ENCODE measurements around the gene CADM1. TPM values are rescaled to one million over a fixed set of nuclear protein-coding genes. Genes with fewer than 3 reads are reported as not detected.

The CADM1 gene
- total RNA-seq, 1 donor from 2014 or later: 35.0 TPM

DNA sequence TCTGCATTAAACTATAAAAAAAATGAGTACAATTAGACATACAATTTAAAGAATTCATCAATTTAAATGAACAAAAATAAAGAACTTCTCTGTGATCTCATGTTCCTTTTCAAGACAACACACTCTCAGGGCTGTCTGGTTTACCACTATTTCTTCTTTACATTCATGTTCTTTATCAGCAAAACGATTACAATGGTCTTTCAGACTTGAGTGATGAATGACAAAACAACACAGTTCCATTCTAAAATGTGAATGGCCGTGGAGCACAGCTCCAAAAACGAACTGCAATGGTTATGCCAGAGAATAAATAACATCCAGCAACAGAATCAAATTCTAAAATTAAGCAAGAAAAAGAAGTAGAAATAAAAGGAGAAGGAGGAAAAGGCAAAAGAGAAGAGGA is 113.1 kb downstream of the CADM1 start:
- no peaks in the 10 kb centered on the region for H3K4me1 ChIP-seq (ENCODE audit: control insufficient read depth in 3 of 3, insufficient read depth in 3 of 3, low read length in 3 of 3)
- H3K4me3 ChIP-seq (ENCODE audit: low read length in 3 of 3): no peak overlapping the region
- no peaks in the 10 kb centered on the region for H3K27me3 ChIP-seq (ENCODE audit: control insufficient read depth in 3 of 3, insufficient read depth in 3 of 3, low read length in 3 of 3)
- H3K9ac ChIP-seq (ENCODE audit: low read depth in 1 of 3, low read length in 3 of 3): no peak overlapping the region
- H3K36me3 ChIP-seq (ENCODE audit: control insufficient read depth in 3 of 3, insufficient read depth in 3 of 3, low read length in 3 of 3): no peaks in the 10 kb centered on the region
- no peaks in the 10 kb centered on the region for H3K9me3 ChIP-seq (ENCODE audit: control insufficient read depth in 3 of 3, low read length in 3 of 3)
- H3K27ac ChIP-seq (ENCODE audit: low read depth, low read length): no peak overlapping the region

DNA sequence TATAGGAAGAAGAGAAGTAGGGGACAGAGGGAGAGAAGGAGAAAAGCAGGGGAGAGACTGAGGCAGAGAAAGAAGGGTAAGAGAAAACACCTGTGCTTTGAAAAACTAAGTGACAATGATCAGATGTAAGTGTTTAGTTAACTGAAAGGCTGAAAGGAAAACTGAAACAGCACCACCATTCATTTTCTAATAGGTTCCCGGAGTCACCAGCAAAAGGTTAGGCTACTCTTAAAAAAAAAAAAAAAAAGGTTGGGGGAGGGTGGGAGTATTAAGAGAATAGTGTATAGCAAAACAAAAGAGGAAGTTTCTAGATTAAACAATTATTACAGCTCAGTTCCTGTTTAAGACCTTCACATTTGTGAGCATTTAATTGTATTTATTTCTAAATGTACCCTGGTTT is 113.8 kb downstream of the CADM1 start:
- H3K27me3 ChIP-seq (ENCODE audit: control insufficient read depth in 3 of 3, insufficient read depth in 3 of 3, low read length in 3 of 3): no peaks in the 10 kb centered on the region
- H3K9me3 ChIP-seq (ENCODE audit: control insufficient read depth in 3 of 3, low read length in 3 of 3): no peaks in the 10 kb centered on the region
- no peaks in the 10 kb centered on the region for H3K4me1 ChIP-seq (ENCODE audit: control insufficient read depth in 3 of 3, insufficient read depth in 3 of 3, low read length in 3 of 3)
- H3K27ac ChIP-seq (ENCODE audit: low read depth, low read length): no peak overlapping the region
- H3K9ac ChIP-seq (ENCODE audit: low read depth in 1 of 3, low read length in 3 of 3): no peak overlapping the region
- no peak overlapping the region for H3K4me3 ChIP-seq (ENCODE audit: low read length in 3 of 3)
- no peaks in the 10 kb centered on the region for H3K36me3 ChIP-seq (ENCODE audit: control insufficient read depth in 3 of 3, insufficient read depth in 3 of 3, low read length in 3 of 3)

DNA sequence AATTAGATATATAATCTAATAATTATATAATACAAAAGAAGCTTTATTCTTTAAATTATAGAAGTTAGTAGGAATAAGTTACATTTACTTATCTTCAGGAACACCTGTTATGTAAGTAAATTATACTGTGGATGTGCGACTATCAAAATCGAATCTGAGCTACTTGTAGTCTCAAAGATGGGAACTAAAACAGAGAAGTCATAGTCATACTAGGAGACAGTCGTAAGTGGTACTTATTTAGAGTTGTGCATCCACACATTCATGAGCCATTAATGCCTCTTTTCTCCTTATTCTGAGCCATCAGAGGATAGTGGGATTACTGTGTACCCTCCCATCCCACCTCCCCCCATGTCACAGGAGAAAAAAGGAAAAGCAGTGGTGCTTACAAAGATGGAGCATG is 114.4 kb downstream of the CADM1 start:
- no peak overlapping the region for H3K4me3 ChIP-seq (ENCODE audit: low read length in 3 of 3)
- no peaks in the 10 kb centered on the region for H3K27me3 ChIP-seq (ENCODE audit: control insufficient read depth in 3 of 3, insufficient read depth in 3 of 3, low read length in 3 of 3)
- H3K36me3 ChIP-seq (ENCODE audit: control insufficient read depth in 3 of 3, insufficient read depth in 3 of 3, low read length in 3 of 3): no peaks in the 10 kb centered on the region
- no peak overlapping the region for H3K27ac ChIP-seq (ENCODE audit: low read depth, low read length)
- no peaks in the 10 kb centered on the region for H3K9me3 ChIP-seq (ENCODE audit: control insufficient read depth in 3 of 3, low read length in 3 of 3)
- H3K4me1 ChIP-seq (ENCODE audit: control insufficient read depth in 3 of 3, insufficient read depth in 3 of 3, low read length in 3 of 3): no peaks in the 10 kb centered on the region
- H3K9ac ChIP-seq (ENCODE audit: low read depth in 1 of 3, low read length in 3 of 3): no peak overlapping the region

DNA sequence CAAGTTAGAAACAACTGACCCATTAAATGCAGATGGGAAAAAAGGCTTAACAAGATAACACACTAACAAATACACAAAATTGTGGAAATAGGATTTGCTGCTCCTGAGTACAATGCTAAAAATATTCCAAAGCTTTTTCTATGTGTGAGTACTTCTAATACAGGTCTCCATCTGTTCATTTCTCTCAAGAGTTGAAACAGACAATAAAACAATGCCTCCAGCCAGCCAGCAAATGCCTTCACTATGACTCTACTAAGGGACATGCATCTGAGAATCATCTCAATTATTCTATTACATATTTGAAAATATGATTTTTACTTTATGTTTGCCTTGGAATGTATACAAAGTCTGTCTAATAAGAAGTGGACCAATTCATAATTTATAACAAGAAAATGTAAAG is 119.0 kb downstream of the CADM1 start:
- no peaks in the 10 kb centered on the region for H3K36me3 ChIP-seq (ENCODE audit: control insufficient read depth in 3 of 3, insufficient read depth in 3 of 3, low read length in 3 of 3)
- H3K4me1 ChIP-seq (ENCODE audit: control insufficient read depth in 3 of 3, insufficient read depth in 3 of 3, low read length in 3 of 3): no peaks in the 10 kb centered on the region
- H3K4me3 ChIP-seq (ENCODE audit: low read length in 3 of 3): no peak overlapping the region
- no peak overlapping the region for H3K9ac ChIP-seq (ENCODE audit: low read depth in 1 of 3, low read length in 3 of 3)
- H3K27me3 ChIP-seq (ENCODE audit: control insufficient read depth in 3 of 3, insufficient read depth in 3 of 3, low read length in 3 of 3): no peaks in the 10 kb centered on the region
- no peak overlapping the region for H3K27ac ChIP-seq (ENCODE audit: low read depth, low read length)
- no peaks in the 10 kb centered on the region for H3K9me3 ChIP-seq (ENCODE audit: control insufficient read depth in 3 of 3, low read length in 3 of 3)

DNA sequence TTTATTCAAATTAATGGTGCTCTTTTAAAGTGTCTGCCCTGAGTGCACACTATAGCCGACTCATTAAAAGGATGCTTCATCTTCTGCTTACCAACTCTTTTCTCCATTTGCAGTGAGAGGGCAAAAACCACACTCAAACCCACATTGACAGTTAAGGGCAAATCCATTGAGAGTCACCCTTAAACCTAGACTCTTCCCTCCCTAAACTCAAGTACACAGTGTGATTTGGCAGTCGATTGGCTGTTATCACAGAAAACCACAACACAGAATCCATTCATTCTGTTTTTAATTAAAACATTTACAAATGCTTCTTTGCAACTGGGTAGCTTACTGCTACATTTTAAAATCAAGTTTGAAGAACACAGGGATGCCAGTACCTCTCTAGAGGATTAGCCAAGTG is 120.0 kb downstream of the CADM1 start:
- H3K9me3 ChIP-seq (ENCODE audit: control insufficient read depth in 3 of 3, low read length in 3 of 3): no peaks in the 10 kb centered on the region
- no peak overlapping the region for H3K9ac ChIP-seq (ENCODE audit: low read depth in 1 of 3, low read length in 3 of 3)
- no peaks in the 10 kb centered on the region for H3K4me1 ChIP-seq (ENCODE audit: control insufficient read depth in 3 of 3, insufficient read depth in 3 of 3, low read length in 3 of 3)
- no peak overlapping the region for H3K27ac ChIP-seq (ENCODE audit: low read depth, low read length)
- no peaks in the 10 kb centered on the region for H3K27me3 ChIP-seq (ENCODE audit: control insufficient read depth in 3 of 3, insufficient read depth in 3 of 3, low read length in 3 of 3)
- H3K36me3 ChIP-seq (ENCODE audit: control insufficient read depth in 3 of 3, insufficient read depth in 3 of 3, low read length in 3 of 3): no peaks in the 10 kb centered on the region
- no peak overlapping the region for H3K4me3 ChIP-seq (ENCODE audit: low read length in 3 of 3)

DNA sequence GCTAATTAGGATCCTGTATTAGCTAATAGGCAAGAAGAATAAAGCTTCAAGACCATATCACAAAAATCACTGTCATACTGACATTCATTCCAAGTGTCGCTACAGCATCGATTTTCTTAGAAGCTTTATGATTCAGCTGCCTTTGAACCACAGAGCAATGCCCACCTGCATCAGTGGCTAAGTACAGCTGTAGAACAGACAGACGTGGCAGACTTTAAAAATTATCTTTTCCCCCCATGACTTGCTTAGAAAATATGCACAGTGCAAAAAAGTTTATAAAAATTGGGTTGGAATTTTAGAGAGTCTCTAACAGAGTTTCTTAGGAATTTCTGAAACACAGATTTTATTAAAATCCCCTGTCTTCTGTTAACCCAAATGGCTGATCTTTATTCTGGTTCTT is 120.8 kb downstream of the CADM1 start:
- Histone ChIP-seq H3K36me3 (ENCODE audit: control insufficient read depth in 3 of 3, insufficient read depth in 3 of 3, low read length in 3 of 3) (no peaks in the 10 kb centered on the region), H3K27ac (ENCODE audit: low read depth, low read length) (no peak overlapping the region), H3K27me3 (ENCODE audit: control insufficient read depth in 3 of 3, insufficient read depth in 3 of 3, low read length in 3 of 3) (no peaks in the 10 kb centered on the region), H3K4me1 (ENCODE audit: control insufficient read depth in 3 of 3, insufficient read depth in 3 of 3, low read length in 3 of 3) (no peaks in the 10 kb centered on the region), H3K4me3 (ENCODE audit: low read length in 3 of 3) (no peak overlapping the region), H3K9ac (ENCODE audit: low read depth in 1 of 3, low read length in 3 of 3) (no peak overlapping the region), H3K9me3 (ENCODE audit: control insufficient read depth in 3 of 3, low read length in 3 of 3) (no peaks in the 10 kb centered on the region)

DNA sequence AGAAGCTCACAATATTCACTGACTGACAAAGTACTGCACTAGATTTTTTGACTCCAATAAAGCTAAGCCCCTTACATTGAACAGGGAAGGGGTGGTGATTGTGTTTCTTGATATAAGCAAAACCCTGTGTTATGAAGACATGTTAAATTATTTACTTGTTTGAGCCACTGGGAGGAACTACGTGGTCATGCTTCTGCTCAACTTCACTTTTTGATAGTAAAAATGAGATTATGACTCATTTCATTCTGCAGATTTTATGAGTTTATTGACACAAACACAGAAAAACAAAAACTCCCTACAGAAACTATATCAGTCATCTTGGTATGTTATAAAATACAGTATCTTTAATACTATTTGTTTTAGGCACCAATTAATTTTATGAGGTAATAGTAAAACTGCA is 124.7 kb downstream of the CADM1 start:
- Histone ChIP-seq H3K9me3 (ENCODE audit: control insufficient read depth in 3 of 3, low read length in 3 of 3) (no peaks in the 10 kb centered on the region), H3K27ac (ENCODE audit: low read depth, low read length) (no peak overlapping the region), H3K9ac (ENCODE audit: low read depth in 1 of 3, low read length in 3 of 3) (no peak overlapping the region), H3K4me1 (ENCODE audit: control insufficient read depth in 3 of 3, insufficient read depth in 3 of 3, low read length in 3 of 3) (no peaks in the 10 kb centered on the region), H3K27me3 (ENCODE audit: control insufficient read depth in 3 of 3, insufficient read depth in 3 of 3, low read length in 3 of 3) (no peaks in the 10 kb centered on the region), H3K4me3 (ENCODE audit: low read length in 3 of 3) (no peak overlapping the region), H3K36me3 (ENCODE audit: control insufficient read depth in 3 of 3, insufficient read depth in 3 of 3, low read length in 3 of 3) (no peaks in the 10 kb centered on the region)

DNA sequence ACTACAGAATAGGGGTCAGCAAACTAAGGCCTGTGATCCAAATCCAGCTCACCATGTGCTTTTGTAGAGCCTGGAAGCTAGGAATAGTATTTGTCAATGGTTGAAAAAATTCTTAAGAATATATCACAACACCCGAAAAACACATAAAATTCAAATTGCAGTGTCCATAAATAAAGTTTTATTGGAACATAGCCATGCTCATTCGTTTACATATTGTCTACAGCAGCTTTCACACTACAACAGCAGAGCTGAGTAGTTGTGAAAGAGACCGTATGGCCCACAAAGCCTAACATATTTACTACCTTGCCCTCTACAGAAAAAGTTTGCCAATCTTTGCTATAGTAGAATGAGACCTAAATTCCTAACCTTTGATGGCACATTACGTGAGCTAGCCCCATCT is 125.7 kb downstream of the CADM1 start:
- Histone ChIP-seq H3K27me3 (ENCODE audit: control insufficient read depth in 3 of 3, insufficient read depth in 3 of 3, low read length in 3 of 3) (no peaks in the 10 kb centered on the region), H3K27ac (ENCODE audit: low read depth, low read length) (no peak overlapping the region), H3K9ac (ENCODE audit: low read depth in 1 of 3, low read length in 3 of 3) (no peak overlapping the region), H3K9me3 (ENCODE audit: control insufficient read depth in 3 of 3, low read length in 3 of 3) (no peaks in the 10 kb centered on the region), H3K4me1 (ENCODE audit: control insufficient read depth in 3 of 3, insufficient read depth in 3 of 3, low read length in 3 of 3) (no peaks in the 10 kb centered on the region), H3K4me3 (ENCODE audit: low read length in 3 of 3) (no peak overlapping the region), H3K36me3 (ENCODE audit: control insufficient read depth in 3 of 3, insufficient read depth in 3 of 3, low read length in 3 of 3) (no peaks in the 10 kb centered on the region)

DNA sequence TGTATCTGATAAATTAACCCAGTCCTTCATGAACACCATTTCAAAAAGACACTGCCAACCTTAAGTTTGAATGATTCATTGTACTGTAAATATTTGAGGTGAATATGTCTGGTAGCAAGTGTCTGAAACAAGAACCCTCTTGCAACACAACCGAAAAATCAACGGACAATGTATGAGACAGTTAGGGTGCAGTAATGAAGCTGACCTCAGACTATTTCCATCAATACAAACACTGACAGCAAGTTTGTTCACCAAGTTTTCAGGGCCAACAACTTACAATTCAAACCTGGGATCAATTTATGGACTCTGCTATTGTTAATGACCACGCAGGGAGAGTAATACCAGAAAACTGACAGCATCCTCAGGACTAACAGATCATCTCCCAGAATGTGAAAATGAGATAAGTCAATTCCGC is 126.3 kb downstream of the CADM1 start:
- Histone ChIP-seq H3K9ac (ENCODE audit: low read depth in 1 of 3, low read length in 3 of 3) (no peak overlapping the region), H3K36me3 (ENCODE audit: control insufficient read depth in 3 of 3, insufficient read depth in 3 of 3, low read length in 3 of 3) (no peaks in the 10 kb centered on the region), H3K4me3 (ENCODE audit: low read length in 3 of 3) (no peak overlapping the region), H3K27ac (ENCODE audit: low read depth, low read length) (no peak overlapping the region), H3K4me1 (ENCODE audit: control insufficient read depth in 3 of 3, insufficient read depth in 3 of 3, low read length in 3 of 3) (no peaks in the 10 kb centered on the region), H3K27me3 (ENCODE audit: control insufficient read depth in 3 of 3, insufficient read depth in 3 of 3, low read length in 3 of 3) (no peaks in the 10 kb centered on the region), H3K9me3 (ENCODE audit: control insufficient read depth in 3 of 3, low read length in 3 of 3) (no peaks in the 10 kb centered on the region)

DNA sequence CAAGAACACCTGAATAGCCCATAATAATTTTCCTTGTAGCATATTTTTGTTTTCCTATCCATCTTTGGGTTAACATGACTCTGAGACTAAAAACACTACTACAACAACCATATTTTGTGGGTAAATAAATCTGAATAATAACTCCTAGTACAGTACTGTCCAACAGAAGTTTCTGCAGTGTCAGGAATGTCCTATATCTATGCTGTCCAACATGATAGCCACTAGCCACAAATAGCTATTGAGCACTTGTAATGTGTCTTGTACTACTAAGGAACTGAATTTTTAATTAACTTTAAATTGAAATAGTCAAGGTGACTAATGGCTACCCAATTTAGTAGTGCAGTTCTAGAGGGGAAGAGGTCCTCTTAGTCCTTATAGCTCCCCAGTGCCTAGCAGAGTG is 135.6 kb downstream of the CADM1 start:
- Histone ChIP-seq H3K9me3 (ENCODE audit: control insufficient read depth in 3 of 3, low read length in 3 of 3) (no peaks in the 10 kb centered on the region), H3K27ac (ENCODE audit: low read depth, low read length) (no peak overlapping the region), H3K4me1 (ENCODE audit: control insufficient read depth in 3 of 3, insufficient read depth in 3 of 3, low read length in 3 of 3) (no peaks in the 10 kb centered on the region)

DNA sequence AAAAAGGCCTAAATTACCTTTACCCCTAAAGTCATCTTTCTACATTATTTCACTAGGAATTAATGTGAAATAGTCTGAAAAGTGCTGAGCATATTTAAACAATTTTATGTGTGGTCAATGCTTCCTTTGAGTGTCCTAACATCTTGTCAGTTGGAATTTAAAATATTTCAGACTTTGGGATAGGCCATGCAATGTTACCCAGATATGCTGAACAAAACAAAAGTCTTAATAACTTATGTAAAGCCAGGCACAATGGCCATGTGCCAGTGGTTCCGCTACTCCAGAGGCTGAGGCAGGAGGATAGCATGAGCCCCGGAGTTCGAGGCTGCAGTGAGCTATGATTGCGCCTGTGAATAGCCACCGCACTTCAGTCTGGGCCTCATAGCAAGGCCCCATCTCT is 137.4 kb downstream of the CADM1 start:
- H3K9me3 ChIP-seq (ENCODE audit: control insufficient read depth in 3 of 3, low read length in 3 of 3): no peaks in the 10 kb centered on the region

More for the DNA sequence above, 135.6 kb downstream of the CADM1 start:
- Histone ChIP-seq H3K4me3 (ENCODE audit: low read length in 3 of 3) (no peak overlapping the region), H3K9ac (ENCODE audit: low read depth in 1 of 3, low read length in 3 of 3) (no peak overlapping the region), H3K27me3 (ENCODE audit: control insufficient read depth in 3 of 3, insufficient read depth in 3 of 3, low read length in 3 of 3) (no peaks in the 10 kb centered on the region), H3K36me3 (ENCODE audit: control insufficient read depth in 3 of 3, insufficient read depth in 3 of 3, low read length in 3 of 3) (no peaks in the 10 kb centered on the region)

More for the DNA sequence above, 137.4 kb downstream of the CADM1 start:
- H3K4me3 ChIP-seq (ENCODE audit: low read length in 3 of 3): no peak overlapping the region
- H3K4me1 ChIP-seq (ENCODE audit: control insufficient read depth in 3 of 3, insufficient read depth in 3 of 3, low read length in 3 of 3): peaks cover 3 to 7% (median 4%) of the 10 kb centered on the region in 3 donors
- H3K9ac ChIP-seq (ENCODE audit: low read depth in 1 of 3, low read length in 3 of 3): no peak overlapping the region
- no peaks in the 10 kb centered on the region for H3K36me3 ChIP-seq (ENCODE audit: control insufficient read depth in 3 of 3, insufficient read depth in 3 of 3, low read length in 3 of 3)
- H3K27me3 ChIP-seq (ENCODE audit: control insufficient read depth in 3 of 3, insufficient read depth in 3 of 3, low read length in 3 of 3): no peaks in the 10 kb centered on the region
- H3K27ac ChIP-seq (ENCODE audit: low read depth, low read length): no peak overlapping the region
